ENCODE measurements around the gene HMCES.
"Not testable (repeated sequence)": the region's sequence is repeated elsewhere in the genome, so short reads cannot be mapped to it uniquely, and the experiment has no call there.

DNA sequence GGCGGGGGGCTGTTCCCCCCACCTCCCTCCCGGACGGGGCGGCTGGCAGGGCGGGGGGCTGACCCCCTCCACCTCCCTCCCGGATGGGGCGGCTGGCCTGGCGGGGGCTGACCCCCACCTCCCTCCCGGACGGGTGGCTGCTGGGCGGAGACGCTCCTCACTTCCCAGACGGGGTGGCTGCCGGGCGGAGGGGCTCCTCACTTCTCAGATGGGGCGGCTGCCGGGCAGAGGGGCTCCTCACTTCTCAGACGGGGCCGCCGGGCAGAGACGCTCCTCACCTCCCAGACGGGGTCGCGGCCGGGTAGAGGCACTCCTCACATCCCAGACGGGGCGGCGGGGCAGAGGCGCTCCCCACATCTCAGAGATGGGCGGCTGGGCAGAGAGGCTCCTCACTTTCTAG is 61.2 kb downstream of the HMCES start:
- TF ChIP-seq, protein P1, sequence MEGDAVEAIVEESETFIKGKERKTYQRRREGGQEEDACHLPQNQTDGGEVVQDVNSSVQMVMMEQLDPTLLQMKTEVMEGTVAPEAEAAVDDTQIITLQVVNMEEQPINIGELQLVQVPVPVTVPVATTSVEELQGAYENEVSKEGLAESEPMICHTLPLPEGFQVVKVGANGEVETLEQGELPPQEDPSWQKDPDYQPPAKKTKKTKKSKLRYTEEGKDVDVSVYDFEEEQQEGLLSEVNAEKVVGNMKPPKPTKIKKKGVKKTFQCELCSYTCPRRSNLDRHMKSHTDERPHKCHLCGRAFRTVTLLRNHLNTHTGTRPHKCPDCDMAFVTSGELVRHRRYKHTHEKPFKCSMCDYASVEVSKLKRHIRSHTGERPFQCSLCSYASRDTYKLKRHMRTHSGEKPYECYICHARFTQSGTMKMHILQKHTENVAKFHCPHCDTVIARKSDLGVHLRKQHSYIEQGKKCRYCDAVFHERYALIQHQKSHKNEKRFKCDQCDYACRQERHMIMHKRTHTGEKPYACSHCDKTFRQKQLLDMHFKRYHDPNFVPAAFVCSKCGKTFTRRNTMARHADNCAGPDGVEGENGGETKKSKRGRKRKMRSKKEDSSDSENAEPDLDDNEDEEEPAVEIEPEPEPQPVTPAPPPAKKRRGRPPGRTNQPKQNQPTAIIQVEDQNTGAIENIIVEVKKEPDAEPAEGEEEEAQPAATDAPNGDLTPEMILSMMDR (IDR thresholded peaks at IDR 0.05) = not testable (repeated sequence)
- not testable (repeated sequence) for TF ChIP-seq POLR2AphosphoS5, POLR2A (IDR thresholded peaks at IDR 0.05)
